K562 (cell line): ENCODE results near the gene CTIF. TPM values are rescaled to one million over a fixed set of nuclear protein-coding genes. Genes with fewer than 3 reads are reported as not detected.

Experiments used
- ATAC-seq: fragments of 200-7000 bp; cut with Tn5 transposase; 3 replicates; pipeline ENCODE4 v1.9.1; 2020; ENCODE audit warnings: moderate library complexity
- BruUV-seq: library from RNA; stranded (reverse); fragments of 400-500 nt; replicated peaks from 2 replicates; lab custom pipeline; 2021; lab: Mats Ljungman, UMichigan
- CTCF ChIA-PET: fragments of 300-600 bp; formaldehyde crosslinking; extraction: SDS; loops from one replicate; lab custom pipeline; 2021; ENCODE audit warnings: low intra/inter-chr PET ratio; lab: Yijun Ruan, JAX
- POLR2A ChIA-PET: fragments of 300-600, 350-650 bp; sonication (Branson Sonifier 250); formaldehyde crosslinking; extraction: SDS; loops from one replicate; lab custom pipeline; 2021; ENCODE audit warnings: antibody characterized with exemption, inconsistent platforms; lab: Yijun Ruan, JAX
- DNase-seq, 4 experiments: peaks; one replicate each; pipeline versions ENCODE4 v3.0.0 to v3.0.0-alpha.2; 2011 to 2018; ENCODE audit warnings: low spot score in 3 of 4, mixed read lengths in 3 of 4; ENCODE audit errors: extremely low read depth in 1 of 4
- FAIRE-seq: peaks from 2 replicates; lab custom pipeline; 2011; peaks lifted over from hg19 to GRCh38; lab: Jason Lieb, UNC
- H2AFZ ChIP-seq: 2 replicates; pipeline ENCODE4 v1.6.0; 2011; ENCODE audit warnings: low read depth, low read length, control low read depth, inconsistent platforms
- H3K27ac ChIP-seq: fragments of 200-600 bp; 3 replicates; pipeline ENCODE4 v1.8.0; 2011; ENCODE audit warnings: low read depth, mild to moderate bottlenecking, control low read depth, inconsistent platforms, low read length, moderate library complexity, mixed read lengths; ENCODE audit errors: extremely low read depth
- H3K27me3 ChIP-seq, 2 experiments: fragments of 300-600 bp in 1 of 2; 2 replicates in 1 of 2; 3 replicates in 1 of 2; pipeline versions ENCODE4 v1.6.0 to v1.8.0; 2011; ENCODE audit warnings: inconsistent platforms in 2 of 2, low read length in 2 of 2, mild to moderate bottlenecking in 1 of 2, mixed read lengths in 1 of 2, moderate library complexity in 1 of 2; ENCODE audit not compliant: control insufficient read depth in 2 of 2, insufficient read depth in 2 of 2
- H3K36me3 ChIP-seq: fragments of 300-600 bp; 3 replicates; pipeline ENCODE4 v1.8.0; 2011; ENCODE audit warnings: mild to moderate bottlenecking, low read length, inconsistent platforms; ENCODE audit not compliant: control insufficient read depth, insufficient read depth
- H3K4me1 ChIP-seq, 2 experiments: fragments of 200-600 bp in 1 of 2; replicated peaks in 1 of 2; 2 replicates in 1 of 2; 3 replicates in 1 of 2; pipeline versions ENCODE4 v1.5.1 to v1.8.0; 2011; ENCODE audit warnings: inconsistent platforms in 2 of 2, low read length in 2 of 2, mild to moderate bottlenecking in 1 of 2, mixed read lengths in 1 of 2, moderate library complexity in 1 of 2; ENCODE audit not compliant: control insufficient read depth in 2 of 2, insufficient read depth in 2 of 2
- H3K4me2 ChIP-seq: 2 replicates; pipeline ENCODE4 v1.6.1; 2011; ENCODE audit warnings: low read length, control low read depth, inconsistent platforms, mixed read lengths; ENCODE audit not compliant: insufficient read depth
- H3K4me3 ChIP-seq: fragments of 200-600 bp; sonication (generic), shearing (Covaris generic); 2 replicates; pipeline ENCODE4 v1.5.1; 2016; ENCODE audit warnings: control low read depth, inconsistent platforms
- H3K79me2 ChIP-seq: fragments of 200-600 bp; 3 replicates; pipeline ENCODE4 v1.8.0; 2011; ENCODE audit warnings: low read length, inconsistent platforms; ENCODE audit not compliant: control insufficient read depth, insufficient read depth
- H3K9ac ChIP-seq, 2 experiments: 2 replicates each; pipeline versions ENCODE4 v1.6.0 to v1.6.1; 2011; ENCODE audit warnings: low read depth in 2 of 2, low read length in 2 of 2, control low read depth in 1 of 2, inconsistent platforms in 1 of 2, mild to moderate bottlenecking in 1 of 2, mixed read lengths in 1 of 2; ENCODE audit not compliant: insufficient read depth in 1 of 2
- H3K9me1 ChIP-seq: one replicate; pipeline ENCODE4 v1.6.0; 2011; ENCODE audit warnings: inconsistent platforms, mild to moderate bottlenecking, low read length, moderate library complexity; ENCODE audit not compliant: control insufficient read depth, insufficient read depth
- H3K9me3 ChIP-seq: replicated peaks from 2 replicates; pipeline ENCODE4 v1.5.1; 2011; ENCODE audit warnings: low read depth, low read length, inconsistent platforms; ENCODE audit not compliant: control insufficient read depth, insufficient read depth
- H4K20me1 ChIP-seq: replicated peaks from 2 replicates; pipeline ENCODE4 v1.6.1; 2011; ENCODE audit warnings: low read length, inconsistent platforms, mixed read lengths; ENCODE audit not compliant: control insufficient read depth, insufficient read depth
- CBFA2T2 ChIP-seq: fragments of 450-650 bp; conservative IDR thresholded peaks from 2 replicates; pipeline ENCODE4 v1.6.1; 2017; ENCODE audit warnings: mild to moderate bottlenecking
- CBX8 ChIP-seq: fragments of 200-600 bp; sonication (generic); IDR thresholded peaks from 2 replicates; pipeline ENCODE4 v1.6.1; 2012; ENCODE audit warnings: borderline replicate concordance, mixed run types, low read depth, mild to moderate bottlenecking, moderate library complexity, mixed read lengths, low read length, control low read depth, inconsistent platforms; ENCODE audit not compliant: poor library complexity, severe bottlenecking; ENCODE audit errors: extremely low read depth
- CUX1 ChIP-seq: fragments of 200-800 bp; sonication (Bioruptor generic); IDR thresholded peaks from 2 replicates; pipeline ENCODE4 v1.6.1; 2016; ENCODE audit warnings: missing genetic modification characterization, missing compliant biosample characterization
- E2F3 ChIP-seq: fragments of 250-450 bp; sonication (Bioruptor Pico); IDR thresholded peaks from 2 replicates; pipeline ENCODE4 v1.4.0; 2020; ENCODE audit warnings: mild to moderate bottlenecking
- GATA2 ChIP-seq: sonication (generic); formaldehyde crosslinking; IDR thresholded peaks from 2 replicates; pipeline ENCODE4 v1.4.0; 2020; ENCODE audit warnings: mild to moderate bottlenecking, missing genetic modification reagents
- KDM1A ChIP-seq, 2 experiments: fragments of 450-650 bp; IDR thresholded peaks; 2 replicates each; pipeline ENCODE4 v1.6.1; 2016; ENCODE audit warnings: mild to moderate bottlenecking in 2 of 2
- NCOA2 ChIP-seq, 2 experiments: fragments of 450-650 bp; IDR thresholded peaks; 2 replicates each; pipeline ENCODE4 v1.6.1; 2018; ENCODE audit warnings: mild to moderate bottlenecking in 2 of 2, moderate library complexity in 1 of 2; ENCODE audit not compliant: partially characterized antibody in 2 of 2
- SMARCA4 ChIP-seq: fragments of 450-650 bp; IDR thresholded peaks from 2 replicates; pipeline ENCODE4 v1.6.1; 2016
- THRA ChIP-seq: fragments of 450-650 bp; IDR thresholded peaks from 2 replicates; pipeline ENCODE4 v1.6.1; 2017; ENCODE audit warnings: mild to moderate bottlenecking, moderate library complexity
- ZBTB43 ChIP-seq: sonication (generic); formaldehyde crosslinking; IDR thresholded peaks from 2 replicates; pipeline ENCODE4 v1.8.0; 2023; ENCODE audit warnings: mild to moderate bottlenecking, missing genetic modification reagents
- ZNF146 ChIP-seq: IDR thresholded peaks from one replicate; pipeline ENCODE4 v1.6.1; 2018; ENCODE audit warnings: missing compliant biosample characterization; ENCODE audit not compliant: unreplicated experiment
- ZNF184 ChIP-seq: sonication (generic); formaldehyde crosslinking; IDR thresholded peaks from 2 replicates; pipeline ENCODE4 v1.5.0; 2020; ENCODE audit warnings: missing genetic modification reagents
- WGBS: fragments of 100-300 bp; shearing (Covaris generic); methylation state at CpG from one replicate; pipeline ENCODE4 v1.1.6; 2016; ENCODE audit warnings: low coverage, mixed read lengths; ENCODE audit not compliant: insufficient coverage; ENCODE audit errors: missing lambda C conversion rate; 5-methylcytosine and 5-hydroxymethylcytosine counted together
- in situ Hi-C: fragments of 300-500 bp; cut with MboI; formaldehyde crosslinking; loops from 4 replicates; pipeline ENCODE4 v1.15.0; 2018; ENCODE audit warnings: inconsistent platforms, mixed read lengths
- intact Hi-C: fragments of 100-400 bp; cut with micrococcal nuclease; formaldehyde crosslinking; loops from 2 replicates; pipeline ENCODE4 v1.14.2; 2022
- polyA plus RNA-seq, 8 experiments: library from polyadenylated mRNA; depleted of rRNA in 4 of 8; stranded (reverse) in 5 of 8; unstranded in 3 of 8; fragments of >200 nt; fragmentation: Nextera tagmentation in 2 of 8; fragmentation: Illumina TruSeq in 1 of 8; extraction: Ambion mirVana in 2 of 8; extraction: Trizol in 1 of 8; gene quantifications; 2 replicates each; pipeline versions ENCODE4 v1.2.1 to v1.2.3, GENCODE V29; 2011 to 2014; ENCODE audit warnings: inconsistent platforms in 1 of 8, missing spikeins in 1 of 8
- total RNA-seq, 7 experiments: library from RNA; depleted of rRNA in 6 of 7; stranded (reverse); fragments of >200 nt in 6 of 7; fragmentation: Illumina TruSeq in 2 of 7; extraction: Trizol in 2 of 7; gene quantifications; 2 replicates each; pipeline versions ENCODE4 v1.2.1 to v1.2.3, GENCODE V29; 2011 to 2021; ENCODE audit warnings: low replicate concordance in 1 of 7

CTIF gene
- total and polyA plus RNA-seq, 9 of the 15 experiments (the other 6 are each of a cell fraction or from before 2014, with no cell fraction given): 0.17 to 11.5 (median 2.2) TPM

- POLR2A ChIA-PET: no interaction called here
- CTCF ChIA-PET: no interaction called here
- in situ Hi-C loops: no loop called here
These were observed 104.4 kb downstream of the CTIF start for GRCh38 chr18:48643262-48643661.

More at GRCh38 chr18:48643262-48643661, 104.4 kb downstream of the CTIF start:
- Histone ChIP-seq H3K9me1 (no peaks in the 10 kb centered on the region), H3K4me3 (no peak overlapping the region), H3K9me3 (no peaks in the 10 kb centered on the region), H4K20me1 (no peaks in the 10 kb centered on the region), H2AFZ (no peak overlapping the region), H3K27ac (no peak overlapping the region), H3K27me3 (no peaks in the 10 kb centered on the region), H3K9ac (no peak overlapping the region), H3K4me2 (no peak overlapping the region), H3K36me3 (no peaks in the 10 kb centered on the region), H3K79me2 (no peaks in the 10 kb centered on the region), H3K4me1 (no peaks in the 10 kb centered on the region; a peak in 1 of 5 replicates)
- intact Hi-C loops: no loop called here
- FAIRE-seq (no peak), DNase-seq (no peak), ATAC-seq (no peak)
- no TSS peak for BruUV-seq
- WGBS: 0% methylated on average over 1 of the region's 1 CpG
- TF ChIP-seq CBX8 (no peak), ZBTB43 (no peak), ZNF146 (no peak), E2F3 (CRISPR knock-in tag) (no peak), ZNF184 (CRISPR knock-in tag) (no peak), KDM1A (IDR thresholded peaks at IDR 0.05) (no peak), THRA (no peak), SMARCA4 (no peak), NCOA2 (IDR thresholded peaks at IDR 0.05; ENCODE audit: partially characterized antibody in 2 of 2) (no peak), CBFA2T2 (no peak), CUX1 (CRISPR knock-in tag) (no peak), GATA2 (no peak)
